SH-SY5Y (cell line): ENCODE data around the gene CPNE4.

Experiments used
- GATA2 ChIP-seq: IDR thresholded peaks from 2 replicates; pipeline ENCODE4 v1.6.1; 2011; ENCODE audit warnings: mild to moderate bottlenecking, low read depth, low read length
- GATA3 ChIP-seq: IDR thresholded peaks from 2 replicates; pipeline ENCODE4 v1.6.1; 2011; ENCODE audit warnings: low read depth, mild to moderate bottlenecking, low read length, moderate library complexity

GRCh38 chr3:131786386-131786785 lies 248.4 kb downstream of the CPNE4 start:
- TF ChIP-seq GATA2 (no peak), GATA3 (no peak)
